Stimulated activated CD8-positive, alpha-beta memory T cell treated with anti-CD3 and anti-CD28 coated beads, Interleukin-15, amount 100 ng/mL, for 1 hour (primary cell): Measurements from ENCODE around the gene CFLAR.

ENCODE experiments used
- DNase-seq: peaks from one replicate; pipeline ENCODE4 v3.0.0-alpha.2; 2020; ENCODE audit warnings: low read depth

CFLAR gene

DNA sequence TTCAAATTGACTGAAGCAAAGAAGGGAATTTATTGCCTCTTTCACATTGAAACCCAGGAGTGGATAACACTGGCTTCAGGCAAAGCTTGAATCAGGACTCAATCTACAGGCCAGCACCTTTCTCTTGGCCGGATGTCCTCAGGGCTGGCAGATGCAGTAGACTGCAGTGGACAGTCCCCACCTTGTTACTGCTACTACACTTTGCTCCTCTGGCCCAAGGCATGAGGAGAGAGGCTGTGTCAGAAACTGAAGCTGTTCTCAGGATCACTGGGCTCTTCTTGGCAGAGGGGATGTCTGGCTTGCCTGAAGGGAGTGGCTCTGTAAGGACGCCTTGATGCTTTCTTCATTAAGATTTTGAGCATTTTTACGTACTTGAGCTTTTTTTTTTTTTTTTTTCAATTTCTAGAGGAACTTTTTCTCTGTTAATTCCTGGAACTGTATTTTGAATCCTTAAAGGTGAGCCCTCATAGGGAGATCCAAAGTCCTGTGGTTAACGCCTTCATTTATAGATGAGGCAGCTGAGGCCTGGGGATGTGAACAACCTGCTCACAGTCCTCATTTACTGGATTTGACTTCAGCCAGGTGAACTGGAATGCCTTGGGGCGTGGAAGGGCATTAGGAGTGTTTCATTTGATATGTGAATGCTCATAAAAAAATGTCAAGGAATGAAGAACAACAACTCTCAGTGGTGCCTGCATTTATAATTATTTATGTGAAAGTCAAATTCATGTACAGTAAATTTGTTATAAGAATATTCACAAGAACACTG lies 103.5 kb downstream of the CFLAR start:
- DNase-seq: no peak

DNA sequence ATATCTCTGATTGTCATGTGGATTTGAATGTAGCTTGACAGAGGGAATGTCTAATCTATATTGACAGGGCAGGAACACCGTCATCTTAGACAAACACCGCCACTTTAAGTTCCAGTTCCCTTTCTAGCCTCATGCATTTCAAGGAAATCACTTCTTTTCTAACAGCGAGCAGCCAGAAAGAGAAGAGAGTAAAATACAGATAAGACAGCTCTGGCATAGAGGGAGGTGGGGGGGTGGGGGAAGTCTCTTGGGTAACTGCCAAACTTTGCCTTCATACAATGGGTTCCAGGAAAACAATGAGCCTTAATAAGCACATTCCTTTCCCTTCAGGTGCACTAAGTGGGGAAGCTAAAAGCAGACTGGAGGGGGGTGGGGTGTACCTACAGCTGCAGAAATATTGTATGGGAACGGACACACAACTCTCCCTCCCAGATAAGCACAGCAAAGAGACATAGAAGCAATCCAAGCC lies 104.2 kb downstream of the CFLAR start:
- no peak for DNase-seq

- DNase-seq: no peak
Observed at GRCh38 chr2:201223089-201224073, 107.4 kb downstream of the CFLAR start.
